Left forelimb (tissue), 1 donor: ENCODE results near the gene VWCE.
A peak's percentile ranks its signal among the peaks of the same experiment; 100 is the strongest.

Experiments
- DNase-seq: peaks from one replicate; pipeline ENCODE4 v3.0.0-alpha.2; 2018; ENCODE audit warnings: low spot score

The VWCE gene, protein sequence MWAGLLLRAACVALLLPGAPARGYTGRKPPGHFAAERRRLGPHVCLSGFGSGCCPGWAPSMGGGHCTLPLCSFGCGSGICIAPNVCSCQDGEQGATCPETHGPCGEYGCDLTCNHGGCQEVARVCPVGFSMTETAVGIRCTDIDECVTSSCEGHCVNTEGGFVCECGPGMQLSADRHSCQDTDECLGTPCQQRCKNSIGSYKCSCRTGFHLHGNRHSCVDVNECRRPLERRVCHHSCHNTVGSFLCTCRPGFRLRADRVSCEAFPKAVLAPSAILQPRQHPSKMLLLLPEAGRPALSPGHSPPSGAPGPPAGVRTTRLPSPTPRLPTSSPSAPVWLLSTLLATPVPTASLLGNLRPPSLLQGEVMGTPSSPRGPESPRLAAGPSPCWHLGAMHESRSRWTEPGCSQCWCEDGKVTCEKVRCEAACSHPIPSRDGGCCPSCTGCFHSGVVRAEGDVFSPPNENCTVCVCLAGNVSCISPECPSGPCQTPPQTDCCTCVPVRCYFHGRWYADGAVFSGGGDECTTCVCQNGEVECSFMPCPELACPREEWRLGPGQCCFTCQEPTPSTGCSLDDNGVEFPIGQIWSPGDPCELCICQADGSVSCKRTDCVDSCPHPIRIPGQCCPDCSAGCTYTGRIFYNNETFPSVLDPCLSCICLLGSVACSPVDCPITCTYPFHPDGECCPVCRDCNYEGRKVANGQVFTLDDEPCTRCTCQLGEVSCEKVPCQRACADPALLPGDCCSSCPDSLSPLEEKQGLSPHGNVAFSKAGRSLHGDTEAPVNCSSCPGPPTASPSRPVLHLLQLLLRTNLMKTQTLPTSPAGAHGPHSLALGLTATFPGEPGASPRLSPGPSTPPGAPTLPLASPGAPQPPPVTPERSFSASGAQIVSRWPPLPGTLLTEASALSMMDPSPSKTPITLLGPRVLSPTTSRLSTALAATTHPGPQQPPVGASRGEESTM

GRCh38 chr11:61294717-61295595 is at the start of gene VWCE:
TSS of gene VWCE (minus strand) at chr11:61295316. CDS start at chr11:61295037, 279 bp downstream.
- peak; percentile 80 for DNase-seq

GRCh38 chr11:61343792-61344745 is 49.0 kb upstream of the VWCE start:
- no peak for DNase-seq

GRCh38 chr11:61342207-61342803 is 47.2 kb upstream of the VWCE start:
- no peak for DNase-seq

DNA sequence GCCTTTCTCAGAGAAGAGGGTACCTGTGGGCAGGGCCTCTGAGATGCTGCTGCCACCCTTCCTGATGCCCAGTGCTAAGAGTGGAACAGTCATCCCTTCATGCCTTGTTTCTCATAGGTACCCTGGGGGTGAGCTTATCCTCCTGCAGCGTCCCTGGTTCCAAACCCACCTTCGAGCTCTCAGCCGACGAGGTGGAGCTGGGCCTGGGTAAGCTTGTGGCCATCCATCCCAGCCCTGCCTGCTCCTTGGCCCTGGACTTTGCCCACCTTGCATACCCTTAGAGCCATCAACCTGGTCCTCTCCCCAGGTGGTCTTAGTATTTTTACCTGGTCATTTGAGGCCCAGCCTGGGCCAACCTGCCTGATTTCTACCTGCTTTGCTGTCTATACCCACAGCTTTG is 46.6 kb upstream of the VWCE start:
- DNase-seq = no peak

DNA sequence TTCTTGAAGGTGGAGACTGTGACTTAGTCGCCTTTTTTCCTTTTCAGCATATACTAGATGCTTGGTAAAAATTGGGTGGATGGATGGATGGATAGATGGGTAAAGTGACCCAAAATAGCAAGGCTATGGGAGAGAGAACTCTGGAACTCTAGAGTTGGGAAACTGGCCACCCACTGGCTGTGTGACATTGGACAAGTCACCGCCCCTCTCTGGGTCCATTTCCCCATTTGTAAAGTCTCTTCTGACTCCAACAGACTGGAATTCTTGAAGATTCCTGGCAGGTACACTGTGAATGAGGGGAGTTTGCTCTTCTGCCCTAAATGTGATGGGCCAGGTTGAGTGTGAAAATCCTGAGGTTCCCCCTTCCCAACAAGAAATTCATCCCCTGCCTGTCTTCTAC is 45.9 kb upstream of the VWCE start:
- no peak for DNase-seq

DNA sequence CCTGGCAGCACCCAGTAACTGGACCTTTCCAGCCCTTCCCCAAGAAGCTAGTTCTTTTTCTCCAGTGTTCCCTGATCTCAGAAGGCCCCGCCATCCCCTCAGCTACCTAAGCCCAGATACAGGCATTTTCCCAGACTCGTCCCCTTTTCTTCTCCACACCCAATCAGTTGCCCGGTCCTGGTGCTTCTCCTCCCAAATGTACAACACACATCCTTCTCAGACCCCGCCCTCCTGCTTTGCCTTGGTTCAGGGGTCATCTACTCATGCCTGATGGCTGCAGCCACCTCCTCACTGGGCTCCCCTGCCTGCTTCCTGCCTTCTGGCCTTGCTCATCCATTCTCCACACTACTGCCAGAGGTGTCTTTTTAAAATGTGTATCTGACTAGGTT is 44.4 kb upstream of the VWCE start:
- no peak for DNase-seq

DNA sequence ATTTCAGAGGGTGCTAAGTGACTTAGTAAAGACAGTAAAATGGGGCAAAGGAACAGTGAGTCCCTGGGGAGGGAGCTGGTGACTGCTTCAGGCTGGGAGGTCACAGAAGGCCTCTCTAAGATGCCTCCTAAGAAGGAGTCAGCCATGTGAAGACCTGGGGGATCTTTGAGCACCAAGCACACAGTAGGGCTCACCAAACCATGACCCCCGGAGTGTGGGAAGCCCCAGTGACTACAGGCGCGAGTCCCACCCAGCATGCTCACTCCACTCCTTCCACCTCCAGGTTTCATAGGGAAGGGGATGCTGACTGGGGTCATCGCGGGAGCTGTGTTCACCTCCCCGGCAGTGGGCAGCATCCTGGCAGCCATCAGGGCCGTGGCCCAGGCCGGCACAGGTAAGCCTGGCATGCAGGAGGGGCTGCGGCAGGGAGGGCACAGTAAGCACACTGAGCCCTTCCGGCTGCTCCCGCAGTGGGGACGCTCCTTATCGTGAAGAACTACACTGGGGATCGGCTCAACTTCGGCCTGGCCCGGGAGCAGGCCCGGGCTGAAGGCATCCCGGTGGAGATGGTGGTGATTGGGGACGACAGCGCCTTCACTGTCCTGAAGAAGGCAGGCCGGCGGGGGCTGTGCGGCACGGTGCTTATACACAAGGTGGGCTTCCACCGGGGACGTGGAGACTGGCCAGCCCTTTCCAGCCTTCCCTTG is 43.8 kb upstream of the VWCE start:
- no peak for DNase-seq

DNA sequence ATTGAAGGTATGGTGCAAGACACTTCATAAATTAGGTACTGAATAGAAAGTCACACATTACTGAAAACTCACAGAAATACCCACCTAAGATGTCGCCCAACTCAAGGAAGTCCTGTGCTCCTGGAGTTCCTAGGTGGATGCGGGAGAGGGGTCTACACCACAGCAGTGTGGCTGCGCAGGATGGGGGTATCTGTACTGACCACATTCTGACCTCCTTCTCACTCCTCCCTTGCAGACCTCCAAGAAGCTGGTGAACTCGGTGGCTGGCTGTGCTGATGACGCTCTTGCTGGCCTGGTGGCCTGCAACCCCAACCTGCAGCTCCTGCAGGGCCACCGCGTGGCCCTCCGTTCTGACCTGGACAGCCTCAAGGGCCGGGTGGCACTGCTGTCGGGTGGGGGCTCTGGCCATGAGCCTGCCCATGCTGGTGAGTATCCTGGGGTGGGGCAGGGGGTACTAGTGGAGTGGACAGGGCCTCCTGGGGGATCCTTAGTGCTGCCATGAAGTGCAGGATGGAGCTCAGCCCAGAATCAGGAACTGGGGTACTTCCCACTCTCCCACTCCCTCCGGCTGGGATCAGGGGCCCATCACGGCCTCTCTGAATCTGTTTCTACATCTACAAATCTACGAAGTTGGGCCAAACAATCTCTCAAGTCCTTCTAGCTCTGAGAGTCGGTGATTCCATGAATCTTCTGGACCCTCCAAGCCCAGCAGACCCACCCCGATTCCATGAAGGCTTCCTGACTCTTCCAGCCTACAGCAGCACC is 42.8 kb upstream of the VWCE start:
- DNase-seq = no peak

DNA sequence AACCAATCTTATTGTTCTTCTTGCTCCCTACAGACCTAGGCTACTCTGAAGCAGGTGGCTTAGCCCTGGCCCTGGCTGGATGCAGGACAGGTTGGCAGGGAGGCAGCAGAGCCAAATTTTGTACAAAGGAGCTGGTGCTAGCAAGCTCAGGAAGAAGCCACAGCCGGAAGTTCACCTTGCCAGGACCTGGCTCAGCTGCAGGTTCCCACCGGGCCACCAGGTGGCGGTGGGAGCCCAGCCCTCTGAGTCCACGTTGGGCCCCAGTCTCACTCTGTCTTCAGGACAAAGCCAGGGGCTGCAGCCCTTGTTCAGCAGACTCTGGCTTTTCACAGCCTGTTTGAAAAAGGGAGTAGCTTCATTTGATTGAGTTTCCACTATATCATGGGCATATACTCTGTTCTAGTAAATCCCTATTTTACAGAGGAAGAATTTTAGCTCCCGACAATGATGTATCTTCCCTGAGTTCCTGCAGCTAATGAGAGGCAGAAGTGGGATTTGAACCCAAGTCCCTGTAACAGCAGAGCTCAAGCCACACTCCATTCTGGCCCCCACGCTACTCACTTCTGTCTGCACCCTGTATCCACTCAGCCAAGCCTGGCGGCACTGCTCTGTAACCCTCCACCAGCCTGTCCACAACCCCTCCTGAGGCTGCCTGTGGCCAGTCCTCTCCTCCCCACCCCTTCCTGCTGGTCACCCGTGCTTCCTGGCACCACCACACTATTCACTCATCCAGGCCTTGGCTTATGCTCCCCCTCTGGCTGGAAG is 41.2 kb upstream of the VWCE start:
- DNase-seq = peak; percentile 86

DNA sequence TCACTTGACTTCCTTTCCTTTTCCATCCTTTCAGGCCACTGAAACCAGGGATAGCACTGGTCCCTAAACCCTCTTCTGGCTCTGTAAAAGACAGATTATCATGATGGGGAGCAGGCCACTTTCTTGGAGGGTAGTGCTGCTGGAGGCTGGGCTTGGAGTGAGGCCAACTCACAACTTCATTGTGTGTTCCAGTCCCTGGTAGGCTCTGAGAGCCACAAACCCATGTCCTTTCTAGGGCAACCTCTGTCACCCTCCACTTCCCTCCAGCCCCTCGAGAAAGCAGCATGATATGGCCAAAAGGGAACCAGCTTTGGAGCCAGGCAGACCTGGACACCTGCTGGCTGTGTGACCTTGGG is 40.2 kb upstream of the VWCE start:
- DNase-seq = no peak

DNA sequence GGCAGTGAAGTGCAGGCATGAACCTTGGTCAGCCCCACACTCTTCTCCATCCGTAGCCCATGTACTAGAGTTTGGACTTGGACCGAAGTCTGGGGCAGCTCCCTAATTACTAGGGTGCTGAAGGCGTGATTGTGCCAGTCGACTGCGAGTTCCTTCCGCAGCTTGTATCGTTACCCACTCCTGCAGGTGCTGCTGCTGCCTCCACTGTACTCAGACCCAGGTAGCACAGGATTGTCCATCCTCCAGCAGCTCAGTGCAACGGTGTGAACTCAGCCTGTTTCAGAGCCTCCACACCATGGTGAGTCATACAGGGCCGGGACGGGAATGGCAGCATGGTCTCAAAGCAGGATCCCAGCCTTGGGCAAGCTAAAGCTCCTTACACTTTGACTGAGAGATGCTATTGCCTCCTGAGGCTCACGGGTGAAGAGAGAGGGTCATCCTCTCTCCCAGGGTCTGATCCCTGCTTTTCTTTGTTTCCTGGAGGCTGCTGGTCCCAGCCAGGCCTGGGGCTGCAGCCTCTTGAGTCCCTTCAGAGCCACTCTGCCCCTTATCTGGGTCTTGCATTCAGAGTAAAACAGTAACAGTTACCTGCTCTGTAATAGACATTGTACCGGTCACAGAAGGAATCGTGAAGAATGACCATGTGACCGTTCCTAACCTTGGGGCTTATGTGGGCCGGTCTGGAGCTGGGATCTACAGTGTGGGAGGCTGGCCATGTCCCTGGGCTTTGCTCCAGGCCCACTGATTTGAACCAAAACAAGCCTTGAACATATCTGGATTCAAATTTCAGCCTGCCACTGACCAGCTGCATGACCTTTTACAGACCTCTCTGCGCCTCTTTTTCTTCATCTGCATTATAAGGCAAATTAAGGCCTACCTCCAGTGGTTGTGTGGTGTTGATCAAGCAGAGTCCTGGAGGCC is 39.6 kb upstream of the VWCE start:
- DNase-seq = no peak

- DNase-seq = no peak
These were observed 38.7 kb upstream of the VWCE start for GRCh38 chr11:61333550-61334433.

DNA sequence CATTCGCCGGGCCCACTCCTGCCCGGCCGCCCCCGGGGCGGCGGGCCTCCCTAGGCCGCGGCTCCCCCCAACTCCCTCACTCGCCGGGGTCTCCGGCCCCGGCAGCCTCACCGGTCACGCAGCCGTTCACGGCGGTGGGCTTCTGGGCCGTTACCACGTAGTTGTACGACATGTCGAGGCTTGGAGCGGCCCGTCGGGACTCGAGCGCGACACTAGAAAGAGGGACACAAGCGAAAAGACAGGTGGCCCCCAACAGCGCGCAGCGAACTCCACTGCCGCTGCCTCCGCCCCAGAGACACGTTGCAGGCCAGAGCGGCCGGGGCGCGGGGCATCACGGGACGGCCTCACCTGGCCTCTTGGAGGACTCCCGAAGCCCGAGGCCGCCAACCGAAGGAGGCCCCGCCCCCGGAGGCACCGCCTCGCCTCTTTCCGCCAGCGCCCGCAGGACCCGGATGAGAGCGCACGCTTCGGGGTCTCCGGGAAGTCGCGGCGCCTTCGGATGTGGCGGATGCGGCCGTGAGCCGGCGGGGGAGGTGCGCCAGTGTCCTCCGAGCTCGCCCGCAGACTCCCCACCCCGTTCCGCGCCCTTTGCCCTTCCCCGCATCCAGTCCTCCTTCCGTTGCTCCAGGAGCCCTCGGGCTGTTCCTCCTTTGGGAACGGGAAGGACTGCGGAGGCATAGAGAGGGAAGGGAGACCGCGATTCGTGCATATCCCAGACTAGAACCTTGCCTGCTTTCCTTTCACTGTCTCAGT is 37.9 kb upstream of the VWCE start, which contains the start of the genes DDB1 and TKFC:
Gene DDB1, minus strand, starts transcription at position 309 of the 753 bp plus-strand sequence. Its CDS starts 137 bp downstream, at position 172.
Gene TKFC, plus strand, starts transcription at position 432 of the 753 bp plus-strand sequence. CDS start 1,501 bp downstream, outside the sequence.
- peak; percentile 97 for DNase-seq

- no peak for DNase-seq
These were observed 37.2 kb upstream of the VWCE start for GRCh38 chr11:61332281-61332796.

- DNase-seq = no peak
These were observed 36.5 kb upstream of the VWCE start for GRCh38 chr11:61331651-61332050.
